ENCODE results near the gene MAP4K1.

DNA sequence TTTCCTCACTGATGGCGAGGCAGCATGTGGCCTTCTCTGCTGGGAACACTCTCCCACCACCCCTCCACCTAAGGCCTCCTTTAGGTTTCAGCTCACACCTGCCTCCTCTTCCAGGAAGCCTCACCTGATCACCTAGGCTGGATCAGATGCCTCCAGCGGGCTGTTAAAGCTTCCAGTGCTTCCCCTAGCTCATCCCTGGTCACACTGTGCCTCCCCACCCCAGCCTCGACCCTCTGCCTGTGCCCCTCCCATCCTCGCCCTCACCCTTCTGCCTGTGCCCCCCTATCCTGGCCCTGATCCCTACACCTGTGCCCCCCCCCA is 33.8 kb downstream of the MAP4K1 start:
- TF ChIP-seq CTCF (IDR thresholded peaks at IDR 0.05; ENCODE audit: poor library complexity, severe bottlenecking), result no peak
- no peak for TF ChIP-seq EP300 (conservative IDR thresholded peaks at IDR 0.05; ENCODE audit: poor library complexity, severe bottlenecking)
- TF ChIP-seq POLR2AphosphoS5 (IDR thresholded peaks at IDR 0.05), result no peak
- TF ChIP-seq EZH2 (IDR thresholded peaks at IDR 0.05; ENCODE audit: borderline replicate concordance, insufficient read depth, low read length, poor library complexity, severe bottlenecking), result no peak
- TF ChIP-seq SMC3 (conservative IDR thresholded peaks at IDR 0.05; ENCODE audit: poor library complexity), result no peak
- TF ChIP-seq TAF1 (IDR thresholded peaks at IDR 0.05; ENCODE audit: low read depth), result no peak
